Ascending aorta (tissue), 2 donors: ENCODE results near the gene ZNRF4. TPM values are rescaled to one million over a fixed set of nuclear protein-coding genes. Genes with fewer than 3 reads are reported as not detected.
"Not testable (repeated sequence)": the region's sequence is repeated elsewhere in the genome, so short reads cannot be mapped to it uniquely, and the experiment has no call there.

ENCODE experiments used
- DNase-seq, 2 donors: peaks; one replicate each; pipeline ENCODE4 v3.0.0-alpha.2; 2019; ENCODE audit warnings: low spot score in 2 of 2
- H3K27ac ChIP-seq, 2 donors: fragments of 200-600 bp; sonication (generic); one replicate each; pipeline ENCODE4 v1.5.1; 2016 to 2017; ENCODE audit warnings: mild to moderate bottlenecking in 1 of 2
- H3K27me3 ChIP-seq: fragments of 200-600 bp; sonication (generic); one replicate; pipeline ENCODE4 v1.5.1; 2017
- H3K36me3 ChIP-seq, 2 donors: fragments of 200-600 bp; sonication (generic); one replicate each; pipeline ENCODE4 v1.5.1; 2016
- H3K4me1 ChIP-seq, 2 donors: fragments of 200-600 bp; sonication (generic); one replicate each; pipeline ENCODE4 v1.5.1; 2016 to 2017; ENCODE audit warnings: mild to moderate bottlenecking in 1 of 2
- H3K4me3 ChIP-seq, 2 donors: fragments of 200-600 bp; sonication (generic); one replicate each; pipeline ENCODE4 v1.5.1; 2016 to 2017; ENCODE audit warnings: mild to moderate bottlenecking in 1 of 2
- H3K9me3 ChIP-seq, 2 donors: fragments of 200-600 bp; sonication (generic); one replicate each; pipeline ENCODE4 v1.5.1; 2016
- intact Hi-C: fragments of 100-400 bp; cut with DNase I; formaldehyde crosslinking; loops from one replicate; pipeline ENCODE4 v1.15.1; 2023
- total RNA-seq: library from RNA; depleted of rRNA; stranded (reverse); fragments of >200 nt; gene quantifications from one replicate; pipeline ENCODE4 v1.1.0, GENCODE V29; 2016
- TF ChIP-seq, protein P1 (sequence below), 3 experiments: fragments of 200-600 bp in 2 of 3; fragments of 450-650 bp in 1 of 3; sonication (generic) in 2 of 3; IDR thresholded peaks; one replicate each; pipeline ENCODE4 v1.5.1; 2016 to 2019; ENCODE audit warnings: antibody characterized with exemption in 3 of 3, mild to moderate bottlenecking in 1 of 3, moderate library complexity in 1 of 3

ZNRF4 gene
- total RNA-seq, 1 donor from 2014 or later, result not detected

DNA sequence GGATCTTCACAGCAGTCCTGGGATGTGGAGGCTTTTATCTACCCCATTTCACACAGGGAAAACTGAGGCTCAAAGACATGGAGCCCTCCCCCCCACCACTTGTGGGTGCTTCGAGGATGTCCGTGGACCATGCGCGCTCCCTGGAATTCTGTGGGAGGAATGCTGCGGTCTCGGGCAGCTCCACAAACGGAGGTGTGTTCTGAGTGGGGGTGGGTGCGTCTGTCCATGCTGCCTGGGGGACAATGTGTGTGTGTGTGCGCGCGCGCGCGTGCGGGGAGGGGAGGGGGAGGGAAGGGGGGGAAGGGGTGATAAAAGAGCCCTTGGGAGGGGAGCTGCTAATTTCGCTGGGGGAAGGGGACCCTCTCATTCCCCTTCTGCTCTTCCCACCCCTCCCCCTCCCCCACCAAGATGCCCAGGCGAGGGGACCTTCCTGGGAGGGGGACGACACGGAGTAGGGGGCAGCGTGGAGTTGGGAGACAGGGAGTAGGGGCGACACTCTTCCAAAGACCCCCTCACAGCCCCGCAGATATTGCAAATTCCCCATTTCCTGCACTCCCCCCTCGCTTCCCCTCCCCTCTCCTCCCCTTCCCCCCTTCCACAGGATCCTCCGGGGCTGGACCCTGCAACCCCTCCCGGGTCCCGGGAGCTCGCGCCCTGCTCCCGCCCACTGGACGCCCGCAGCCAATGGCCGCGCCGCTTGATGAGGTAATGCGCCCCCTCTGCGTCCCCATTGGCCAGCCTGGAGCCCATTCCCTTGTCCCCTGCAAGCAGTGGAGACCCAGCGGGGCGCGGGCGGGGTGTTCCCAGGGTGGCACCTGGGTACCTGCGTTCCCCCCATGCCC lies 18.9 kb upstream of the ZNRF4 start:
- Histone ChIP-seq H3K27me3 (peaks cover 9% of the 10 kb centered on the region), H3K27ac (no peak overlapping the region), H3K4me1 (no peaks in the 10 kb centered on the region), H3K9me3 (no peaks in the 10 kb centered on the region), H3K36me3 (no peaks in the 10 kb centered on the region), H3K4me3 (no peak overlapping the region)
- no peak for DNase-seq
- intact Hi-C loops, result no loop called here
- TF ChIP-seq, protein P1, sequence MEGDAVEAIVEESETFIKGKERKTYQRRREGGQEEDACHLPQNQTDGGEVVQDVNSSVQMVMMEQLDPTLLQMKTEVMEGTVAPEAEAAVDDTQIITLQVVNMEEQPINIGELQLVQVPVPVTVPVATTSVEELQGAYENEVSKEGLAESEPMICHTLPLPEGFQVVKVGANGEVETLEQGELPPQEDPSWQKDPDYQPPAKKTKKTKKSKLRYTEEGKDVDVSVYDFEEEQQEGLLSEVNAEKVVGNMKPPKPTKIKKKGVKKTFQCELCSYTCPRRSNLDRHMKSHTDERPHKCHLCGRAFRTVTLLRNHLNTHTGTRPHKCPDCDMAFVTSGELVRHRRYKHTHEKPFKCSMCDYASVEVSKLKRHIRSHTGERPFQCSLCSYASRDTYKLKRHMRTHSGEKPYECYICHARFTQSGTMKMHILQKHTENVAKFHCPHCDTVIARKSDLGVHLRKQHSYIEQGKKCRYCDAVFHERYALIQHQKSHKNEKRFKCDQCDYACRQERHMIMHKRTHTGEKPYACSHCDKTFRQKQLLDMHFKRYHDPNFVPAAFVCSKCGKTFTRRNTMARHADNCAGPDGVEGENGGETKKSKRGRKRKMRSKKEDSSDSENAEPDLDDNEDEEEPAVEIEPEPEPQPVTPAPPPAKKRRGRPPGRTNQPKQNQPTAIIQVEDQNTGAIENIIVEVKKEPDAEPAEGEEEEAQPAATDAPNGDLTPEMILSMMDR (IDR thresholded peaks at IDR 0.05), result no peak

DNA sequence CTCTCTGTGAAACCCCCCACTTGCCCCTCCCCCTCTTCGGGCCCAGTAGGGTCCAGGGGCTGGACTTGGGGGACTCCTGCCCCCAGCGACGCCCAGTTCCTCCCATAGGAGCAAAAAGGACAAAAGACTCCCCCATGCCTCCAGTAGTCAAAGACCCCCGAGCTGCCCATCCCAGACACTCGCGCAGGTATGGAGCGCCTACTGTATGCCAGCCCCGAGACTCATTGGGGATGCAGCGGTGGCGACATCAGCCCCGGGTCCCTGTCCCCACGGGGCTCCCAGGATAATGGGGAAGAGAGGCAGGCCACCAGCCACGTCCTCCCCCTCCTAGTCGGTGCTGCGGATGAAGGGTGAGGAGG lies 18.3 kb upstream of the ZNRF4 start:
- no peak overlapping the region for H3K4me3 ChIP-seq
- peaks cover 9% of the 10 kb centered on the region for H3K27me3 ChIP-seq
- no peaks in the 10 kb centered on the region for H3K36me3 ChIP-seq
- intact Hi-C loops, result no loop called here
- DNase-seq, result no peak
- TF ChIP-seq, protein P1 (IDR thresholded peaks at IDR 0.05), result no peak
- no peaks in the 10 kb centered on the region for H3K4me1 ChIP-seq
- no peak overlapping the region for H3K27ac ChIP-seq
- H3K9me3 ChIP-seq, result no peaks in the 10 kb centered on the region

DNA sequence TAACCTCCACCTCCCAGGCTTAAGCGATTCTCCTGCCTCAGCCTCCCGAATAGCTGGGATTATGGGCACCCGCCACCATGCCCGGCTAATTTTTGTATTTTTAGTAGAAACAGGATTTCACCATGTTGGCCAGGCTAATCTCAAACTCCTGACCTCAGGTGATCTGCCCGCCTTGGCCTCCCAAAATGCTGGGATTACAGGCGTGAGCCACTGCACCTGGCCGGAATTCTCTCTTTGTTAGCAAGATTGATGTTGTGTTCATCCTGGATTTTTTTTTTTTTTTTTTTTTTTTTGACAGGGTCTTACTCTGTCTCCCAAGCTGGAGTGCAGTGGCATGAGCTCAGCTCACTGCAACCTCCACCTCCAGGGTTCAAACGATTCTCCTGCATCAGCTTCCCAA lies 16.5 kb upstream of the ZNRF4 start:
- H3K36me3 ChIP-seq, H3K27ac ChIP-seq, DNase-seq, H3K27me3 ChIP-seq, H3K4me3 ChIP-seq, H3K9me3 ChIP-seq, intact Hi-C loops, H3K4me1 ChIP-seq: not testable (repeated sequence)

DNA sequence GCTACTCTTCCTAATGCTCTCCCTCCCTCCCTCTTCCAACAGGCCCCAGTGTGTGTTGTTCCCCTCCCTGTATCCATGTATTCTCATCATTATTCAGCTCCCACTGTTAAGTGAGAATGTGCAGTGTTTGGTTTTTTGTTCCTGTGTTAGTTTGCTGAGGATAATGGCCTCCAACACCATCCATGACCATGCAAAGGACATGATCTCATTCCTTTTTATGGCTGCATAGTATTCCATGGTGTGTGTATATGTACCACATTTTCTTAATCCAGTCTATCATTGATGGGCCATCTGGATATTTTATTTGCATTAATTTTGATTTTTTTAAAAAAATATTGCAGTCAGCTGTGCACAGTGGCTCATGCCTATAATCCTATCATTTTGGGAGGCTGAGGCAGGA lies 15.8 kb upstream of the ZNRF4 start:
- intact Hi-C loops, result no loop called here

DNA sequence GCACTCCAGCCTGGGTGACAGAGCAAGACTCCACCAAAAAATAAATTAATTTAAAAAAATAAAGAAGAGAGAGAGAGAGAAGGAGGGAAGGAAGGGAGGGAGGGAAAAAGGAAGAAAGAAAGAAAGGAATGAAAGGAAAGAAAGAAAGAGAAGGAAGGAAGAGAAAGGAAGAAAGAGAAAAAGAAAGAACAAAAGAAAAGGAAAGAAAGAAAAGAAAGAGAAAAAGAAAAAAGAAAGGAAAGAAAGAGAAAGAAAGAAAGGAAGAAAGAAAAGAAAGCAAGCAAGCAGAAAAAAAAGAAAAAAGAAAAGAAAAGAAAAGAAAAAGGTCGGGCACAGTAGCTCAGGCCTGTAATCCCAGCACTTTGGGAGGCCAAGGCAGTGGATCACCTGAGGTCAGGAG lies 14.9 kb upstream of the ZNRF4 start:
- H3K27ac ChIP-seq, result no peak overlapping the region
- H3K9me3 ChIP-seq, result no peaks in the 10 kb centered on the region
- H3K36me3 ChIP-seq, result no peaks in the 10 kb centered on the region
- no peaks in the 10 kb centered on the region for H3K4me1 ChIP-seq
- TF ChIP-seq, protein P1 (IDR thresholded peaks at IDR 0.05), result no peak
- intact Hi-C loops, result no loop called here
- no peak for DNase-seq
- H3K27me3 ChIP-seq, result peaks cover 9% of the 10 kb centered on the region
- H3K4me3 ChIP-seq, result no peak overlapping the region

More for the DNA sequence above, 15.8 kb upstream of the ZNRF4 start:
- Histone ChIP-seq H3K4me3 (no peak overlapping the region), H3K27me3 (peaks cover 9% of the 10 kb centered on the region), H3K4me1 (no peaks in the 10 kb centered on the region), H3K9me3 (no peaks in the 10 kb centered on the region), H3K27ac (no peak overlapping the region), H3K36me3 (no peaks in the 10 kb centered on the region)
- TF ChIP-seq, protein P1 (IDR thresholded peaks at IDR 0.05), result no peak
- no peak for DNase-seq

DNA sequence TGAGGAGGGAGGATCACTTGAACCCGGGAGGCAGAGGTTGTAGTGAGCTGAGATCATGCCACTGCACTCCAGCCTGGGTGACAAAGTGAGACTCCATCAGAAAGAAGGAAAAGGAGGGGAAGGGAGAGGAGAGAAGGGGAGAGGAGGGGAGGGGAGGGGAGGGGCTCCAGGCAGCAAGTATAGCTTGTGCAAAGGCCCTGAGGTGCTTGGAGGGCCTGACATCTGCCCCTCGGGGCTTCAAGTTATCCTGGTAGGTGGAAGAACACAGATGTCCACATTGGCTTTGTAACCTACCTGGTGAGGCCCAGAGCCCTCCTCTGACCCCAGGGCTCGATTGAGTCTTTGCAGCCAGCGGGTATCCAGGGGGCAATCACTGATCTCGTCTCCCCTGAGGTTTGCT lies 11.5 kb upstream of the ZNRF4 start:
- no peak overlapping the region for H3K27ac ChIP-seq
- DNase-seq, result no peak
- no peaks in the 10 kb centered on the region for H3K27me3 ChIP-seq
- no peaks in the 10 kb centered on the region for H3K4me1 ChIP-seq
- H3K36me3 ChIP-seq, result no peaks in the 10 kb centered on the region
- TF ChIP-seq, protein P1 (IDR thresholded peaks at IDR 0.05), result no peak
- intact Hi-C loops, result no loop called here
- H3K4me3 ChIP-seq, result no peak overlapping the region
- no peaks in the 10 kb centered on the region for H3K9me3 ChIP-seq
